Activated CD4-positive, alpha-beta T cell treated with anti-CD3 and anti-CD28 coated beads for 36 hours (primary cell): Measurements from ENCODE around the gene VWA5A. TPM values are rescaled to one million over a fixed set of nuclear protein-coding genes. Genes with fewer than 3 reads are reported as not detected.

ENCODE experiments used
- ATAC-seq: fragments of 200-7000 bp; cut with Tn5 transposase; one replicate; pipeline ENCODE4 v1.10.0; 2021; ENCODE audit warnings: mild to moderate bottlenecking, moderate library complexity
- CTCF ChIA-PET: fragments of 350-600 bp; sonication (Branson Sonifier 250); formaldehyde crosslinking; loops from one replicate; lab custom pipeline; 2021; ENCODE audit warnings: antibody characterized with exemption; lab: Charles Lee
- POLR2A ChIA-PET: fragments of 350-600 bp; sonication (Branson Sonifier 250); formaldehyde crosslinking; loops from one replicate; lab custom pipeline; 2021; ENCODE audit warnings: antibody characterized with exemption, inconsistent platforms; lab: Charles Lee
- DNase-seq: peaks from one replicate; pipeline ENCODE4 v3.0.0-alpha.2; 2020
- H3K27ac Mint-ChIP-seq: one replicate; pipeline ENCODE4 v1.8.0; 2021; ENCODE audit warnings: mixed read lengths
- H3K27me3 Mint-ChIP-seq: one replicate; pipeline ENCODE4 v1.8.0; 2021; ENCODE audit warnings: mixed read lengths
- H3K36me3 Mint-ChIP-seq: one replicate; pipeline ENCODE4 v1.8.0; 2021; ENCODE audit warnings: low read depth, mixed read lengths
- H3K4me1 Mint-ChIP-seq: one replicate; pipeline ENCODE4 v1.8.0; 2021; ENCODE audit warnings: mixed read lengths
- H3K4me3 Mint-ChIP-seq: one replicate; pipeline ENCODE4 v1.8.0; 2021; ENCODE audit warnings: mild to moderate bottlenecking, moderate library complexity, mixed read lengths
- H3K9me3 Mint-ChIP-seq: one replicate; pipeline ENCODE4 v1.8.0; 2021; ENCODE audit warnings: low read depth, mixed read lengths
- intact Hi-C, 2 experiments: fragments of 100-400 bp; cut with DNase I in 1 of 2; cut with micrococcal nuclease in 1 of 2; formaldehyde crosslinking; loops; one replicate each; pipeline versions ENCODE4 v1.14.2 to v1.15.1; 2022 to 2024; cut with DNase I, micrococcal nuclease
- total RNA-seq, 2 experiments: library from RNA; stranded (reverse); gene quantifications; one replicate each; pipeline ENCODE4 v1.2.3, GENCODE V29; 2021

The VWA5A gene
- total RNA-seq, 2 experiments from 2014 or later, result 8.6 to 8.8 TPM

GRCh38 chr11:124194293-124195188, 79.3 kb downstream of the VWA5A start:
- CTCF ChIA-PET, result interaction anchor here (0.5 to 7.7 kb wide), 18 partner anchors 9 to 467 kb away, joined by 3 to 91 read pairs (median 3); no protein-coding TSS in a partner anchor
- H3K4me1 Mint-ChIP-seq, result no peaks in the 10 kb centered on the region

GRCh38 chr11:124195189-124195734, 80.0 kb downstream of the VWA5A start:
- ChIA-PET CTCF (interaction anchor here (0.5 to 7.7 kb wide), 8 partner anchors 9 to 164 kb away, joined by 3 to 91 read pairs (median 4); no protein-coding TSS in a partner anchor), POLR2A (no interaction called here)
- Mint-ChIP-seq H3K4me3 (no peak overlapping the region), H3K27ac (no peak overlapping the region), H3K27me3 (peaks cover 17% of the 10 kb centered on the region), H3K9me3 (no peaks in the 10 kb centered on the region), H3K36me3 (no peaks in the 10 kb centered on the region), H3K4me1 (no peaks in the 10 kb centered on the region)
- intact Hi-C loops, result loop anchor here (1.0 to 2.0 kb wide), 3 partner anchors 86 to 124 kb away; no protein-coding TSS in a partner anchor
- peak; percentile 90 for ATAC-seq
- DNase-seq, result peak; percentile 71

More at GRCh38 chr11:124194293-124195188, 79.3 kb downstream of the VWA5A start:
- H3K4me3 Mint-ChIP-seq, result no peak overlapping the region
- ATAC-seq (no peak), DNase-seq (no peak)
- no peaks in the 10 kb centered on the region for H3K36me3 Mint-ChIP-seq
- H3K27me3 Mint-ChIP-seq, result peaks cover 15% of the 10 kb centered on the region
- POLR2A ChIA-PET, result no interaction called here
- H3K27ac Mint-ChIP-seq, result no peak overlapping the region
- no peaks in the 10 kb centered on the region for H3K9me3 Mint-ChIP-seq
- intact Hi-C loops, result loop anchor here (1.0 to 2.0 kb wide), 3 partner anchors 86 to 123 kb away; no protein-coding TSS in a partner anchor

Other genes starting within 250 kb of the VWA5A start
- gene TMEM225, start 229.8 kb upstream of the VWA5A start, total RNA-seq, result not detected
- gene OR8D4, start 213.3 kb upstream of the VWA5A start, total RNA-seq, result not detected
- not detected for gene OR4D5, start 175.8 kb upstream of the VWA5A start, total RNA-seq
- gene OR6T1, start 171.6 kb upstream of the VWA5A start, total RNA-seq, result not detected
- not detected for gene OR10S1, start 137.7 kb upstream of the VWA5A start, total RNA-seq
- gene OR10G6, start 120.3 kb upstream of the VWA5A start, total RNA-seq, result not detected
- gene OR10G4, start 102.5 kb upstream of the VWA5A start, total RNA-seq, result not detected
- not detected for gene OR10G9, start 92.4 kb upstream of the VWA5A start, total RNA-seq
- gene OR10G8, start 88.7 kb upstream of the VWA5A start, total RNA-seq, result not detected
- not detected for gene OR10G7, start 74.1 kb upstream of the VWA5A start, total RNA-seq
- gene OR10D3, start 67.9 kb downstream of the VWA5A start, total RNA-seq, result not detected
- gene OR8G1, start 125.6 kb downstream of the VWA5A start, total RNA-seq, result not detected
- not detected for gene OR8G5, start 140.9 kb downstream of the VWA5A start, total RNA-seq
- not detected for gene OR8D1, start 198.5 kb downstream of the VWA5A start, total RNA-seq
- gene OR8D2, start 204.7 kb downstream of the VWA5A start, total RNA-seq, result not detected